Peyer's patch (tissue), 4 donors: ENCODE measurements around the gene PPM1L. TPM values are rescaled to one million over a fixed set of nuclear protein-coding genes. Genes with fewer than 3 reads are reported as not detected.

Source experiments
- DNase-seq, 3 donors: peaks; one replicate each; pipeline ENCODE4 v3.0.0-alpha.2; 2017 to 2019
- H3K27ac ChIP-seq, 4 donors: fragments of 200-600 bp; sonication (generic); one replicate each; pipeline ENCODE4 v1.5.1; 2016 to 2019
- H3K27me3 ChIP-seq, 2 donors: fragments of 200-600 bp; sonication (generic); one replicate each; pipeline ENCODE4 v1.5.1; 2019
- H3K36me3 ChIP-seq, 3 donors: fragments of 200-600 bp; sonication (generic); one replicate each; pipeline ENCODE4 v1.5.1; 2016 to 2019
- H3K4me1 ChIP-seq, 4 donors: fragments of 200-600 bp; sonication (generic); one replicate each; pipeline ENCODE4 v1.5.1; 2016 to 2019
- H3K4me3 ChIP-seq, 4 donors: fragments of 200-600 bp; sonication (generic); 1 replicate in 3 of 4; 2 replicates in 1 of 4; pipeline ENCODE4 v1.5.1; 2016 to 2019; ENCODE audit warnings: mild to moderate bottlenecking in 1 of 4
- H3K9me3 ChIP-seq, 4 donors: fragments of 200-600 bp; sonication (generic); one replicate each; pipeline ENCODE4 v1.5.1; 2016 to 2019; ENCODE audit warnings: mild to moderate bottlenecking in 1 of 4
- CTCF ChIP-seq, 6 experiments: fragments of 450-650 bp in 4 of 6; fragments of 200-600 bp in 2 of 6; sonication (generic) in 1 of 6; IDR thresholded peaks; one replicate each; pipeline ENCODE4 v1.5.1; 2017 to 2019; ENCODE audit warnings: antibody characterized with exemption in 6 of 6, mild to moderate bottlenecking in 3 of 6, moderate library complexity in 1 of 6
- POLR2A ChIP-seq, 2 donors: fragments of 450-650 bp; IDR thresholded peaks; one replicate each; pipeline ENCODE4 v1.5.1; 2017; ENCODE audit warnings: antibody characterized with exemption in 2 of 2, mild to moderate bottlenecking in 2 of 2, moderate library complexity in 2 of 2
- total RNA-seq, 4 donors: library from RNA; depleted of rRNA; stranded (reverse); fragments of >200 nt; gene quantifications; one replicate each; pipeline ENCODE4 v1.1.0, GENCODE V29; 2016

Gene PPM1L
- total RNA-seq, 4 donors from 2014 or later = 8.4 to 17.8 (median 12.7) TPM

DNA sequence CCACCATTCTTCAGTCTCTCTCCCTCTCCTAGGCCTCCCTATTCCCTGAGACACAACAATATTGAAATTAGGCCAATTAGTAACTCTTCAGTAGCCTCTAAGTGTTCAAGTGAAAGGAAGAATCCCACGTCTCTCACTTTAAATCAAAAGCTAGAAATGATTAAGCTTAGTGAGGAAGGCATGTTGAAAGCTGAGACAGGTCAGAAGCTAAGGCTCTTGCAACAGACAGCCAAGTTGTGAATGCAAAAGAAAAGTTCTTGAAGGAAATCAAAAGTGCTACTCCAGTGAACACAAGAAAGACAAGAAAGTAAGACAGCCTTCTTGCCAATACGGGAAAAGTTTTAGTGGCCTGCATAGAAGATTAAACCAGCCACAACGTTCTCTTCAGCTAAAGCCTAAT is 41.3 kb downstream of the PPM1L start:
- H3K27me3 ChIP-seq = no peaks in the 10 kb centered on the region
- TF ChIP-seq POLR2A (IDR thresholded peaks at IDR 0.05) = no peak
- no peak for TF ChIP-seq CTCF (IDR thresholded peaks at IDR 0.05)
- no peak overlapping the region for H3K27ac ChIP-seq
- no peaks in the 10 kb centered on the region for H3K9me3 ChIP-seq
- H3K4me3 ChIP-seq = no peak overlapping the region
- no peaks in the 10 kb centered on the region for H3K4me1 ChIP-seq
- no peak for DNase-seq
- H3K36me3 ChIP-seq = no peaks in the 10 kb centered on the region

DNA sequence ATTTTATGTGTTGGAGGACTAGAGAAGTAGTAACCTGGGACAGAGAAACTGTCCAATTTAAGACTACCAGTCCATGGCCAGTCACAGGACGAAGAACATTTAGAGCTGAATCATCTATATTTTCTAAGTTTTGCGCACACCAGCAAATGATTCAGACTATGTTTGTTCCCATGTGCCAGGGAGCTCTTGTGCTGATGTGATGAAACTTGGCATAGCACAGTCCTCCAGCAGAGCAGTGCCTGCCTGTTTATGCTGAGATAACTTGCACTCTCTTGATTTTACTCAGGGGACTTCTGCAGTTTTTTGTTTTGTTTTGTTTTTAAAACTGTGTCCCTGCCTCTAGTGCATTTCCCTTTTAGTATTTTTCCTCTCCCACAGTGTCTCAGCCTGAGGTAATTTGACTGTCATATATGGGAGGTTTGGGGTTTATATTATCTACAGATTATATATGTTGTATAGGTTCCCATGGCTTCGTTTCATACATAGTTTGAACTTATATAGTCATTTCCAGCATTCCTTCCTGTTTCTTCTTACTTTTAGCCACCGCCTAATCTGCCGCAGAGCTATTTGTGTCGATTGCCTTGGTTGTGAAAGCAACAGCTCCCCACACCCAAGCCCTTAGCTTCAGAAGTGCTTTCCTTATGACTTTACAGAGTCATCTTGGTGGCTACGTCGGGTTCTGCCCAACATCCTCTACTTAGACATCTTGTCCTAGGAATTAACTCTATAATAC is 45.5 kb downstream of the PPM1L start:
- DNase-seq = peak in 1 of 3 donors; percentile 54
- peak overlapping the region in 2 of 4 donors; percentile 32 to 52 for H3K27ac ChIP-seq
- TF ChIP-seq CTCF (IDR thresholded peaks at IDR 0.05) (no peak), POLR2A (IDR thresholded peaks at IDR 0.05) (no peak)
- no peaks in the 10 kb centered on the region for H3K27me3 ChIP-seq
- H3K9me3 ChIP-seq = no peaks in the 10 kb centered on the region
- H3K36me3 ChIP-seq = no peaks in the 10 kb centered on the region
- no peaks in the 10 kb centered on the region for H3K4me1 ChIP-seq
- H3K4me3 ChIP-seq = no peak overlapping the region

DNA sequence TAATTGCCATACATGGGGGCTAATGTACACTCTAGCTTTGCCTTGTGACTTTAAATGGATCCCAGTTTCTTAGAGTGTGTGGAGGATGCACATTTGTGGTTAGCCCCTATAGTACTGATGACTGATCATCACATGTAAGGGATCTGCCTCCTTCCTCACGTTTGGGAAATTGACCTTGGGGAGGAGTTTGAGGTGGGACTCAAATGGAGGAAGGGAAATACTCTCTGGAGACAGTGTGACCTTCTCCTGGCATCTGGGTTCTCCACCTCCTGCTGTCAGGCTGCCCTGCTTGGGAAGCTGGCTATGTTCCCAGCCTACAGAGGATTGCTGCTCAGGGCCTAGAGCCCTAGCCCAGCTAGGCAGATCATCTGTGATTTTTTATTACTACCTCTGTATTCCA is 48.7 kb downstream of the PPM1L start:
- Histone ChIP-seq H3K4me3 (no peak overlapping the region), H3K27ac (no peak overlapping the region), H3K9me3 (no peaks in the 10 kb centered on the region), H3K27me3 (no peaks in the 10 kb centered on the region), H3K36me3 (no peaks in the 10 kb centered on the region), H3K4me1 (no peaks in the 10 kb centered on the region)
- TF ChIP-seq POLR2A (IDR thresholded peaks at IDR 0.05) (no peak), CTCF (IDR thresholded peaks at IDR 0.05) (no peak)
- no peak for DNase-seq

DNA sequence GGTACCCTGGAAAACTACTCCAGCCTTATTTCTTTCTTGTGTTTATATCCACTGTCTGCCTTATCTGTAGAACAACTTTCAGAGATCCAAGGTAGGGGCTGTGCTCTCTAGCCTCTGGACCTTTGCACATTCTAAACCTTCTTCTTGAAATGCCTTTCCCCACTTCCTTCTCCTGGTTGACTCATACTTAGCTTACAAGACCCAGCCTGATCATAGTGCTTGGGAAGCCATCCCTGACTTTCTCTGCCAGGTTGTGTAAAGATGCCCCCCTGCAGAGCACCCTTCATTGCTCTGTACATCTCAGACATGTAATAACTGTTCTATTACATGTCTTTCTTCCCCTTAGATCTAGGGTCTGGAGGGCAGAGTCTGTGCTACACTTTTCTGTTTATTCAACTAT is 50.1 kb downstream of the PPM1L start:
- no peak for TF ChIP-seq CTCF (IDR thresholded peaks at IDR 0.05)
- TF ChIP-seq POLR2A (IDR thresholded peaks at IDR 0.05) = no peak

DNA sequence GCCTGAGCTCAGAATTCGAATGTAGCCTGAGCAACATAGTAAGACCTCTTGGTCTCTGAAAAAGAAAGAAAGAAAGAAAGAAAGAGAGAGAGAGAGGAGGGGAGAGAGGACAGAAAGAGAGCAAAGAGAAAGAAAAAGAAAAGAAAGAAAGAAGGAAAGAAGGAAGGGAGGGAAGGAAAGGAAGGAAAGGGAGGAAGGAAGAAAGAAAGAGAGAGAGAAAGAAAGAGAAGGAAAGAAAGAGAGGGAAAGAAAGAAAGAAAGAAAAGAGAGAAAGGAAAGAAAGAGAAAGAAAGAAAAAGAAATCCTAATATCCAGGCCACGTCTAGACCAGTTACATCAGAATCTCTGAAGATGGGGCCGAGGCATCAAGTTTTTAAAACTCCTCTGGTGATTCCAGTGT is 50.7 kb downstream of the PPM1L start:
- Histone ChIP-seq H3K4me3 (no peak overlapping the region), H3K4me1 (no peaks in the 10 kb centered on the region), H3K27ac (no peak overlapping the region), H3K36me3 (no peaks in the 10 kb centered on the region), H3K9me3 (no peaks in the 10 kb centered on the region), H3K27me3 (no peaks in the 10 kb centered on the region)
- DNase-seq = no peak
- TF ChIP-seq POLR2A (IDR thresholded peaks at IDR 0.05) (no peak), CTCF (IDR thresholded peaks at IDR 0.05) (no peak)

More for the DNA sequence above, 50.1 kb downstream of the PPM1L start:
- H3K27ac ChIP-seq = no peak overlapping the region
- no peaks in the 10 kb centered on the region for H3K4me1 ChIP-seq
- H3K4me3 ChIP-seq = no peak overlapping the region
- no peak for DNase-seq
- H3K9me3 ChIP-seq = no peaks in the 10 kb centered on the region
- no peaks in the 10 kb centered on the region for H3K36me3 ChIP-seq
- no peaks in the 10 kb centered on the region for H3K27me3 ChIP-seq
